Sigmoid colon (tissue), 4 donors: ENCODE results near the gene SORCS1.

Experiments used
- CTCF ChIP-seq, 4 experiments: fragments of 450-650 bp in 3 of 4; fragments of 200-600 bp in 1 of 4; IDR thresholded peaks; one replicate each; pipeline ENCODE4 v1.5.1; 2016 to 2019; ENCODE audit warnings: antibody characterized with exemption in 4 of 4, mild to moderate bottlenecking in 3 of 4, moderate library complexity in 2 of 4
- EP300 ChIP-seq, 4 donors: sonication (generic); formaldehyde crosslinking; IDR thresholded peaks; one replicate each; pipeline ENCODE4 v1.6.1; 2017; ENCODE audit warnings: antibody characterized with exemption in 4 of 4
- POLR2A ChIP-seq, 2 donors: fragments of 450-650 bp; IDR thresholded peaks; one replicate each; pipeline ENCODE4 v1.6.1; 2016; ENCODE audit warnings: antibody characterized with exemption in 2 of 2, mild to moderate bottlenecking in 2 of 2, moderate library complexity in 2 of 2
- POLR2AphosphoS5 ChIP-seq, 4 donors: sonication (generic); formaldehyde crosslinking; IDR thresholded peaks; one replicate each; pipeline ENCODE4 v1.6.1; 2017; ENCODE audit warnings: antibody characterized with exemption in 4 of 4

GRCh38 chr10:106825576-106826364, 338.7 kb downstream of the SORCS1 start:
- TF ChIP-seq EP300 (IDR thresholded peaks at IDR 0.05) (no peak), POLR2A (IDR thresholded peaks at IDR 0.05) (no peak), CTCF (IDR thresholded peaks at IDR 0.05) (no peak), POLR2AphosphoS5 (IDR thresholded peaks at IDR 0.05) (peak in 1 of 4 donors; percentile 17)
